ENCODE data around the gene ANAPC2. TPM values are rescaled to one million over a fixed set of nuclear protein-coding genes. Genes with fewer than 3 reads are reported as not detected.

Gene ANAPC2
- polyA plus RNA-seq, 3 donors, result 1.9 to 76.8 (median 2.0) TPM

- Histone ChIP-seq H3K4me2 (replicated peaks; ENCODE audit: extremely low read depth, low read length, poor library complexity, severe bottlenecking) (no peak overlapping the region), H3K79me2 (ENCODE audit: insufficient read depth, low read length) (no peaks in the 10 kb centered on the region), H3K36me3 (replicated peaks in 1 of 2; ENCODE audit: control insufficient read depth in 1 of 2, insufficient read depth in 2 of 2, low read length in 2 of 2) (no peaks in the 10 kb centered on the region), H3K4me1 (ENCODE audit: control insufficient read depth in 1 of 2, insufficient read depth in 2 of 2, low read length in 2 of 2) (peaks cover 5 to 6% of the 10 kb centered on the region in 2 donors), H2AFZ (ENCODE audit: insufficient read depth, low read depth, low read length, poor library complexity, severe bottlenecking) (no peak overlapping the region), H3K9me3 (replicated peaks in 1 of 2; ENCODE audit: control insufficient read depth in 1 of 2, insufficient read depth in 1 of 2, low read length in 2 of 2) (no peaks in the 10 kb centered on the region), H3K4me3 (replicated peaks in 1 of 3; ENCODE audit: low read depth in 2 of 3, low read length in 3 of 3) (no peak overlapping the region), H3K27me3 (ENCODE audit: control insufficient read depth in 2 of 2, insufficient read depth in 2 of 2, low read length in 2 of 2) (peaks cover 0 to 9% of the 10 kb centered on the region in 2 donors), H3K9ac (ENCODE audit: insufficient read depth, low read length, poor library complexity, severe bottlenecking) (no peak overlapping the region), H3K27ac (ENCODE audit: low read depth in 1 of 2, low read length in 2 of 2) (no peak overlapping the region), H4K20me1 (ENCODE audit: insufficient read depth, low read length) (no peaks in the 10 kb centered on the region)
- 92% methylated on average over 16 of the region's 23 CpGs for WGBS (ENCODE audit: insufficient coverage)
- TF ChIP-seq CTCF (IDR thresholded peaks at IDR 0.05), result no peak
- Mint-ChIP-seq H3K36me3 (no peaks in the 10 kb centered on the region), H3K9me3 (peaks cover 0 to 4% (median 0%) of the 10 kb centered on the region in 7 donors), H3K27ac (no peak overlapping the region), H3K4me1 (peaks cover 4% of the 10 kb centered on the region), H3K27me3 (ENCODE audit: low read depth in 3 of 3) (peaks cover 2 to 47% (median 10%) of the 10 kb centered on the region in 3 donors), H3K4me3 (no peak overlapping the region)
- no peak for DNase-seq
- intact Hi-C loops (cut with micrococcal nuclease), result no loop called here
Observed at GRCh38 chr9:137231372-137232039, 43.1 kb upstream of the ANAPC2 start.

- DNase-seq, result no peak
- H3K4me2 ChIP-seq (replicated peaks; ENCODE audit: extremely low read depth, low read length, poor library complexity, severe bottlenecking), result no peak within 1 kb of the TSS
- Mint-ChIP-seq H3K27ac (no peak within 1 kb of the TSS), H3K4me1 (peaks cover 2% of the 10 kb centered on the region), H3K4me3 (no peak within 1 kb of the TSS), H3K36me3 (no peaks in the 10 kb centered on the region), H3K9me3 (peaks cover 0 to 4% (median 0%) of the 10 kb centered on the region in 7 donors), H3K27me3 (ENCODE audit: low read depth in 3 of 3) (peaks cover 2 to 50% (median 12%) of the 10 kb centered on the region in 3 donors)
- H3K79me2 ChIP-seq (ENCODE audit: insufficient read depth, low read length), result no peaks in the 10 kb centered on the region
- H3K27me3 ChIP-seq (ENCODE audit: control insufficient read depth in 2 of 2, insufficient read depth in 2 of 2, low read length in 2 of 2), result peaks cover 0 to 9% of the 10 kb centered on the region in 2 donors
- no peak within 1 kb of the TSS for H3K27ac ChIP-seq (ENCODE audit: low read depth in 1 of 2, low read length in 2 of 2)
- no peak within 1 kb of the TSS for H3K4me3 ChIP-seq (replicated peaks in 1 of 3; ENCODE audit: low read depth in 2 of 3, low read length in 3 of 3)
- no peaks in the 10 kb centered on the region for H3K4me1 ChIP-seq (ENCODE audit: control insufficient read depth in 1 of 2, insufficient read depth in 2 of 2, low read length in 2 of 2)
- 89% methylated on average over 11 of the region's 14 CpGs for WGBS (ENCODE audit: insufficient coverage)
- no peak within 1 kb of the TSS for H3K9ac ChIP-seq (ENCODE audit: insufficient read depth, low read length, poor library complexity, severe bottlenecking)
- H4K20me1 ChIP-seq (ENCODE audit: insufficient read depth, low read length), result no peaks in the 10 kb centered on the region
- no peaks in the 10 kb centered on the region for H3K9me3 ChIP-seq (replicated peaks in 1 of 2; ENCODE audit: control insufficient read depth in 1 of 2, insufficient read depth in 1 of 2, low read length in 2 of 2)
- intact Hi-C loops (cut with micrococcal nuclease), result no loop called here
- H2AFZ ChIP-seq (ENCODE audit: insufficient read depth, low read depth, low read length, poor library complexity, severe bottlenecking), result no peak within 1 kb of the TSS
- no peaks in the 10 kb centered on the region for H3K36me3 ChIP-seq (replicated peaks in 1 of 2; ENCODE audit: control insufficient read depth in 1 of 2, insufficient read depth in 2 of 2, low read length in 2 of 2)
- no peak for TF ChIP-seq CTCF (IDR thresholded peaks at IDR 0.05)
Observed at GRCh38 chr9:137230705-137231371, 42.5 kb upstream of the ANAPC2 start, which contains the start of gene SLC34A3. TSS of gene SLC34A3 (plus strand) at chr9:137230901. CDS start at chr9:137231703, 802 bp downstream.

Data from CD14-positive monocyte (primary cell).